HEK293T (cell line): Measurements from ENCODE around the gene TSEN2.
"Not testable (repeated sequence)": the region's sequence is repeated elsewhere in the genome, so short reads cannot be mapped to it uniquely, and the experiment has no call there.

Experiments
- CTCF ChIA-PET: fragments of 350-600 bp; formaldehyde crosslinking; extraction: SDS; loops from one replicate; lab custom pipeline; 2021; ENCODE audit warnings: antibody characterized with exemption, inconsistent platforms; lab: Yijun Ruan, JAX
- POLR2A ChIA-PET: fragments of 350-600 bp; formaldehyde crosslinking; extraction: SDS; loops from one replicate; lab custom pipeline; 2020; ENCODE audit warnings: antibody characterized with exemption, inconsistent platforms; lab: Yijun Ruan, JAX
- DNase-seq: peaks from one replicate; pipeline ENCODE4 v3.0.0; 2012; ENCODE audit warnings: mixed read lengths; ENCODE audit errors: extremely low spot score
- ARNT ChIP-seq: fragments of 450-650 bp; IDR thresholded peaks from 2 replicates; pipeline ENCODE4 v1.6.1; 2017; ENCODE audit warnings: mild to moderate bottlenecking
- BHLHE40 ChIP-seq: fragments of 450-650 bp; IDR thresholded peaks from 2 replicates; pipeline ENCODE4 v1.6.1; 2016; ENCODE audit warnings: mild to moderate bottlenecking, moderate library complexity, borderline replicate concordance
- CTBP1 ChIP-seq: fragments of 450-650 bp; IDR thresholded peaks from 2 replicates; pipeline ENCODE4 v1.6.1; 2016; ENCODE audit warnings: borderline replicate concordance
- ELF4 ChIP-seq: fragments of 450-650 bp; IDR thresholded peaks from 2 replicates; pipeline ENCODE4 v1.6.1; 2017; ENCODE audit warnings: antibody characterized with exemption
- FOXA1 ChIP-seq: fragments of 450-650 bp; IDR thresholded peaks from 2 replicates; pipeline ENCODE4 v1.6.1; 2016; ENCODE audit warnings: mild to moderate bottlenecking
- FOXK2 ChIP-seq: fragments of 450-650 bp; IDR thresholded peaks from 2 replicates; pipeline ENCODE4 v1.6.1; 2016; ENCODE audit warnings: mild to moderate bottlenecking
- FOXM1 ChIP-seq: fragments of 450-650 bp; IDR thresholded peaks from 2 replicates; pipeline ENCODE4 v1.6.1; 2017; ENCODE audit warnings: mild to moderate bottlenecking, borderline replicate concordance
- HDGF ChIP-seq: fragments of 450-650 bp; IDR thresholded peaks from 2 replicates; pipeline ENCODE4 v1.6.1; 2017; ENCODE audit warnings: antibody characterized with exemption, borderline replicate concordance
- L3MBTL2 ChIP-seq: fragments of 450-650 bp; conservative IDR thresholded peaks from 2 replicates; pipeline ENCODE4 v1.6.1; 2016; ENCODE audit warnings: mild to moderate bottlenecking
- LEF1 ChIP-seq: fragments of 450-650 bp; IDR thresholded peaks from 2 replicates; pipeline ENCODE4 v1.6.1; 2017; ENCODE audit warnings: mild to moderate bottlenecking, borderline replicate concordance
- NFRKB ChIP-seq: fragments of 450-650 bp; IDR thresholded peaks from 2 replicates; pipeline ENCODE4 v1.6.1; 2016; ENCODE audit warnings: mild to moderate bottlenecking, moderate library complexity
- PKNOX1 ChIP-seq: fragments of 450-650 bp; IDR thresholded peaks from 2 replicates; pipeline ENCODE4 v1.6.1; 2016
- SP1 ChIP-seq: fragments of 450-650 bp; IDR thresholded peaks from 2 replicates; pipeline ENCODE4 v1.6.1; 2017
- SUZ12 ChIP-seq: fragments of 450-650 bp; IDR thresholded peaks from 2 replicates; pipeline ENCODE4 v1.6.1; 2016; ENCODE audit warnings: mild to moderate bottlenecking
- TARDBP ChIP-seq: fragments of 450-650 bp; IDR thresholded peaks from 2 replicates; pipeline ENCODE4 v1.6.1; 2016
- ZNF384 ChIP-seq: fragments of 450-650 bp; IDR thresholded peaks from 2 replicates; pipeline ENCODE4 v1.6.1; 2016

The TSEN2 gene

GRCh38 chr3:12455740-12456139, 28.5 kb upstream of the TSEN2 start:
- TF ChIP-seq CTBP1 (no peak), TARDBP (no peak), PKNOX1 (no peak), BHLHE40 (no peak), ELF4 (no peak), HDGF (no peak), ZNF384 (no peak), L3MBTL2 (no peak), FOXM1 (no peak), SUZ12 (no peak), FOXA1 (no peak), SP1 (no peak), FOXK2 (no peak), ARNT (no peak), NFRKB (no peak), LEF1 (no peak)
- ChIA-PET POLR2A (no interaction called here), CTCF (no interaction called here)
- DNase-seq, result no peak

DNA sequence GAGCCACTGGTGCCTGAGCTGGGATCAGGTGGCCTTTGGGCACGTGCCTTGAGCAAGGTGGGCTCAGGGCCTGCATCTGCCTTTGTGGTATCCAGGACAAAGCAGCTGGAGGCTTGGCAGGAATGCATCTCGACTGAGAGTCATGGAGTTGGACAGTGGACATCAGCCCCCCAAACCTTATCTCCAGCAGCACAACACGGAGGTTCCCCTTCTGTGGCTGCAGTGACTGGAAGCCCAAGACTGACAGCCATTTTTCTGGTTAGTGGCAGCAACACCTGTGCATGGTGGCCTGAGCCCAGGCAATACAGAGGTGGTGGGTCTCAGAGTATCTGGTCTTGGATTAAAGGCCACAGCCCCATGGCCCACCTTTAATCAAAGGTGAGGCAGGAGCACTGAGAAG, 27.8 kb upstream of the TSEN2 start:
- TF ChIP-seq HDGF (no peak), SUZ12 (no peak), ARNT (no peak), FOXM1 (no peak), TARDBP (no peak), LEF1 (no peak)
- ChIA-PET CTCF (no interaction called here), POLR2A (no interaction called here)
- DNase-seq, result no peak

DNA sequence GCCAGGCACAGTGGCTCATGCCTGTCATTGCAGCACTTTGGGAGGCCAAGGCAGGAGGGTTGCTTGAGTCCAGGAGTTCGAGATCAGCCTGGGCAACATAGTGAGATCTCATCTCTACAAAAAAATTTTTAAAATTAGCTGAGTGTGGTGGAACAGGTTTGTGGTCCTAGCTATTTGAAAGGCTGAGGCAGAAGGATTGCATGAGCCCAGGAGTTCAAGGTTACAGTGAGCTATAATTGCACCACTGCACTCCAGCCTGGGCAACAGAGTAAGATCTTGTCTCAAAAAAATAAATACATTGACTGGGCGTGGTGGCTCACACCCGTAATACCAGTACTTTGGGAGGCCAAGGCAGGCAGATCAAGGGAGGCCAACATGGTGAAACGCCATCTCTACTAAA, 26.9 kb upstream of the TSEN2 start:
- POLR2A ChIA-PET, DNase-seq, CTCF ChIA-PET: not testable (repeated sequence)

- ChIA-PET POLR2A (no interaction called here), CTCF (no interaction called here)
- no peak for DNase-seq
- TF ChIP-seq FOXK2, result no peak
- no peak for TF ChIP-seq L3MBTL2
- TF ChIP-seq TARDBP, result no peak
- no peak for TF ChIP-seq HDGF
- no peak for TF ChIP-seq SUZ12
- TF ChIP-seq BHLHE40, result no peak
- no peak for TF ChIP-seq CTBP1
- no peak for TF ChIP-seq ELF4
- no peak for TF ChIP-seq FOXA1
- TF ChIP-seq ARNT, result no peak
- no peak for TF ChIP-seq SP1
- no peak for TF ChIP-seq ZNF384
- no peak for TF ChIP-seq LEF1
- TF ChIP-seq FOXM1, result no peak
- TF ChIP-seq PKNOX1, result no peak
- no peak for TF ChIP-seq NFRKB
Measured at GRCh38 chr3:12458901-12459300, 25.4 kb upstream of the TSEN2 start.

GRCh38 chr3:12460127-12460526, 24.2 kb upstream of the TSEN2 start:
- DNase-seq, result no peak
- TF ChIP-seq SP1, result no peak
- TF ChIP-seq NFRKB, result no peak
- no peak for TF ChIP-seq FOXA1
- no peak for TF ChIP-seq PKNOX1
- no peak for TF ChIP-seq SUZ12
- no peak for TF ChIP-seq TARDBP
- TF ChIP-seq BHLHE40, result no peak
- no peak for TF ChIP-seq L3MBTL2
- CTCF ChIA-PET, result interaction anchor here (1.2 kb wide), 1 partner anchor 11 kb away, joined by 3 read pairs; no protein-coding TSS in a partner anchor
- POLR2A ChIA-PET, result no interaction called here

DNA sequence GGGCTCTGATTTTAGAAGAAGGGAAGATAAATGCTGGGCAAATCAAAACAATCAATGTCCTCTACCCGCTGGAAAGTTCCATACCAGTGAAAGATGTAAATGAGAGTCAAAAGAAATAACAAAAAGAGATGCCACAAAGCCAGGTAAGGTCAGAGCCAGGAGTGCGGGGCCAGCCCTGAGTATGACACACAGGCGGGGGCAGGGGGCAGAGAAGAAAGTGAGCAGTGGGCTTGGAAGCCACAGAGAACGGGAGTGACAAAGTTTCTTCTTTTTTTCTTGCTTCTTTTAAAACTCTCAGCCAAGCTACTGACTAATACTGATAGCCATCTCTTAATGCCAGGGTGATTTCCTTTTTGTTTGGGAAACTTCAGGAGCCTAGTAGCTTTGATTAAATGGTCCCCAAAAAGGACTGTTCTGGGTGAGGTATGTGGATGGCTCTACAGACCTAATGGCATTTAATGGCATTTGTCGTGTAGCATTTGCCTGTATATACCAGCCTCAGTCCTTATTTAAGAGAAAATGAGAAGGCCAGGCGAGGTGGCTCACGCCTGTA, 23.1 kb upstream of the TSEN2 start:
- CTCF ChIA-PET, result interaction anchor here (1.2 kb wide), 1 partner anchor 9 kb away, joined by 3 read pairs; no protein-coding TSS in a partner anchor
- TF ChIP-seq FOXK2 (no peak), PKNOX1 (no peak), LEF1 (no peak), ZNF384 (no peak), L3MBTL2 (no peak), BHLHE40 (no peak), CTBP1 (no peak), SP1 (no peak), TARDBP (no peak), SUZ12 (no peak), NFRKB (no peak), HDGF (no peak), FOXM1 (no peak), FOXA1 (no peak)
- no peak for DNase-seq
- POLR2A ChIA-PET, result no interaction called here
